MG63 (cell line): ENCODE measurements around the gene GSN. TPM values are rescaled to one million over a fixed set of nuclear protein-coding genes. Genes with fewer than 3 reads are reported as not detected.

Experiments used
- DNase-seq: peaks from one replicate; pipeline ENCODE4 v3.0.0-alpha.2; 2020
- H3K27me3 ChIP-seq: fragments of 250-450 bp; sonication (Bioruptor Pico); 2 replicates; pipeline ENCODE4 v1.5.1; 2020; ENCODE audit warnings: mild to moderate bottlenecking, moderate library complexity
- H3K36me3 ChIP-seq: fragments of 250-450 bp; sonication (Bioruptor Pico); 2 replicates; pipeline ENCODE4 v1.5.1; 2020; ENCODE audit warnings: mild to moderate bottlenecking, moderate library complexity
- H3K4me3 ChIP-seq: fragments of 250-450 bp; sonication (Bioruptor Pico); 2 replicates; pipeline ENCODE4 v1.5.1; 2020; ENCODE audit warnings: mild to moderate bottlenecking, moderate library complexity
- H3K9me3 ChIP-seq: fragments of 250-450 bp; sonication (Bioruptor Pico); 2 replicates; pipeline ENCODE4 v1.5.1; 2020; ENCODE audit warnings: mild to moderate bottlenecking, moderate library complexity
- total RNA-seq: library from RNA; depleted of rRNA; stranded (reverse); fragments of >200 nt; shearing (Covaris generic); gene quantifications from 2 replicates; pipeline ENCODE4 v1.2.3, GENCODE V29; 2014; ENCODE audit warnings: low replicate concordance

GSN gene
- total RNA-seq, 1 experiment from 2014 or later, result 75.0 TPM

- Histone ChIP-seq H3K4me3 (no peak overlapping the region), H3K36me3 (no peaks in the 10 kb centered on the region), H3K27me3 (no peaks in the 10 kb centered on the region), H3K9me3 (no peaks in the 10 kb centered on the region)
- no peak for DNase-seq
These were observed 28.1 kb upstream of the GSN start for GRCh38 chr9:121239851-121240250.

- Histone ChIP-seq H3K9me3 (no peaks in the 10 kb centered on the region), H3K4me3 (no peak overlapping the region), H3K36me3 (no peaks in the 10 kb centered on the region), H3K27me3 (no peaks in the 10 kb centered on the region)
- no peak for DNase-seq
These were observed 27.4 kb upstream of the GSN start for GRCh38 chr9:121240472-121241135.

GRCh38 chr9:121242219-121242958 is 25.6 kb upstream of the GSN start:
- Histone ChIP-seq H3K27me3 (no peaks in the 10 kb centered on the region), H3K9me3 (no peaks in the 10 kb centered on the region), H3K4me3 (no peak overlapping the region), H3K36me3 (no peaks in the 10 kb centered on the region)
- DNase-seq, result no peak

- DNase-seq, result no peak
- H3K4me3 ChIP-seq, result no peak overlapping the region
- H3K36me3 ChIP-seq, result no peaks in the 10 kb centered on the region
- no peaks in the 10 kb centered on the region for H3K27me3 ChIP-seq
- no peaks in the 10 kb centered on the region for H3K9me3 ChIP-seq
These were observed 25.0 kb upstream of the GSN start for GRCh38 chr9:121242959-121243346.

- Histone ChIP-seq H3K9me3 (no peaks in the 10 kb centered on the region), H3K36me3 (no peaks in the 10 kb centered on the region), H3K4me3 (no peak overlapping the region), H3K27me3 (no peaks in the 10 kb centered on the region)
- peak; percentile 12 for DNase-seq
These were observed 21.0 kb upstream of the GSN start for GRCh38 chr9:121246821-121247561.

GRCh38 chr9:121249563-121249962 is 18.4 kb upstream of the GSN start:
- H3K27me3 ChIP-seq, result no peaks in the 10 kb centered on the region
- no peaks in the 10 kb centered on the region for H3K9me3 ChIP-seq
- no peak overlapping the region for H3K4me3 ChIP-seq
- H3K36me3 ChIP-seq, result no peaks in the 10 kb centered on the region
- no peak for DNase-seq

- Histone ChIP-seq H3K9me3 (no peaks in the 10 kb centered on the region), H3K4me3 (no peak overlapping the region), H3K27me3 (no peaks in the 10 kb centered on the region), H3K36me3 (no peaks in the 10 kb centered on the region)
- DNase-seq, result no peak
These were observed 15.7 kb upstream of the GSN start for GRCh38 chr9:121252104-121252851.

GRCh38 chr9:121253162-121253561 is 14.8 kb upstream of the GSN start:
- no peak overlapping the region for H3K4me3 ChIP-seq
- no peaks in the 10 kb centered on the region for H3K27me3 ChIP-seq
- H3K9me3 ChIP-seq, result no peaks in the 10 kb centered on the region
- no peaks in the 10 kb centered on the region for H3K36me3 ChIP-seq
- DNase-seq, result no peak

GRCh38 chr9:121253821-121254501 is 14.0 kb upstream of the GSN start:
- Histone ChIP-seq H3K27me3 (no peaks in the 10 kb centered on the region), H3K9me3 (no peaks in the 10 kb centered on the region), H3K4me3 (no peak overlapping the region), H3K36me3 (no peaks in the 10 kb centered on the region)
- DNase-seq, result no peak

GRCh38 chr9:121259498-121259897 is 8.5 kb upstream of the GSN start:
- no peak overlapping the region for H3K4me3 ChIP-seq
- no peaks in the 10 kb centered on the region for H3K27me3 ChIP-seq
- no peaks in the 10 kb centered on the region for H3K36me3 ChIP-seq
- H3K9me3 ChIP-seq, result no peaks in the 10 kb centered on the region
- no peak for DNase-seq

GRCh38 chr9:121259935-121260334 is 8.0 kb upstream of the GSN start:
- Histone ChIP-seq H3K9me3 (no peaks in the 10 kb centered on the region), H3K4me3 (no peak overlapping the region), H3K27me3 (no peaks in the 10 kb centered on the region), H3K36me3 (no peaks in the 10 kb centered on the region)
- DNase-seq, result no peak

- Histone ChIP-seq H3K27me3 (no peaks in the 10 kb centered on the region), H3K36me3 (no peaks in the 10 kb centered on the region), H3K4me3 (no peak overlapping the region), H3K9me3 (no peaks in the 10 kb centered on the region)
- no peak for DNase-seq
These were observed 7.4 kb upstream of the GSN start for GRCh38 chr9:121260457-121261106.

GRCh38 chr9:121261107-121261460 is 6.9 kb upstream of the GSN start:
- H3K27me3 ChIP-seq, result no peaks in the 10 kb centered on the region
- peak; percentile 64 for DNase-seq
- no peaks in the 10 kb centered on the region for H3K36me3 ChIP-seq
- no peaks in the 10 kb centered on the region for H3K9me3 ChIP-seq
- H3K4me3 ChIP-seq, result no peak overlapping the region

- no peak for DNase-seq
- no peaks in the 10 kb centered on the region for H3K9me3 ChIP-seq
- no peaks in the 10 kb centered on the region for H3K27me3 ChIP-seq
- H3K4me3 ChIP-seq, result no peak overlapping the region
- H3K36me3 ChIP-seq, result no peaks in the 10 kb centered on the region
These were observed 6.2 kb upstream of the GSN start for GRCh38 chr9:121261755-121262154.

- no peak for DNase-seq
These were observed 5.5 kb upstream of the GSN start for GRCh38 chr9:121262423-121262822.

GRCh38 chr9:121262953-121263352 is 5.0 kb upstream of the GSN start:
- Histone ChIP-seq H3K27me3 (no peaks in the 10 kb centered on the region), H3K9me3 (no peaks in the 10 kb centered on the region), H3K4me3 (no peak overlapping the region), H3K36me3 (no peaks in the 10 kb centered on the region)
- DNase-seq, result no peak

More at GRCh38 chr9:121262423-121262822, 5.5 kb upstream of the GSN start:
- Histone ChIP-seq H3K36me3 (no peaks in the 10 kb centered on the region), H3K27me3 (no peaks in the 10 kb centered on the region), H3K4me3 (no peak overlapping the region), H3K9me3 (no peaks in the 10 kb centered on the region)
